Activated CD4-positive, alpha-beta T cell treated with anti-CD3 and anti-CD28 coated beads, Interleukin-2, amount 50 U/mL, for 16 hours (primary cell): Measurements from ENCODE around the gene PEDS1.
A peak's percentile ranks its signal among the peaks of the same experiment; 100 is the strongest.
"Not testable (repeated sequence)": the region's sequence is repeated elsewhere in the genome, so short reads cannot be mapped to it uniquely, and the experiment has no call there.

ENCODE experiments used
- DNase-seq: peaks from one replicate; pipeline ENCODE4 v3.0.0-alpha.2; 2020

PEDS1 gene

GRCh38 chr20:50111120-50111828 lies 42.2 kb downstream of the PEDS1 start:
- peak; percentile 87 for DNase-seq

DNA sequence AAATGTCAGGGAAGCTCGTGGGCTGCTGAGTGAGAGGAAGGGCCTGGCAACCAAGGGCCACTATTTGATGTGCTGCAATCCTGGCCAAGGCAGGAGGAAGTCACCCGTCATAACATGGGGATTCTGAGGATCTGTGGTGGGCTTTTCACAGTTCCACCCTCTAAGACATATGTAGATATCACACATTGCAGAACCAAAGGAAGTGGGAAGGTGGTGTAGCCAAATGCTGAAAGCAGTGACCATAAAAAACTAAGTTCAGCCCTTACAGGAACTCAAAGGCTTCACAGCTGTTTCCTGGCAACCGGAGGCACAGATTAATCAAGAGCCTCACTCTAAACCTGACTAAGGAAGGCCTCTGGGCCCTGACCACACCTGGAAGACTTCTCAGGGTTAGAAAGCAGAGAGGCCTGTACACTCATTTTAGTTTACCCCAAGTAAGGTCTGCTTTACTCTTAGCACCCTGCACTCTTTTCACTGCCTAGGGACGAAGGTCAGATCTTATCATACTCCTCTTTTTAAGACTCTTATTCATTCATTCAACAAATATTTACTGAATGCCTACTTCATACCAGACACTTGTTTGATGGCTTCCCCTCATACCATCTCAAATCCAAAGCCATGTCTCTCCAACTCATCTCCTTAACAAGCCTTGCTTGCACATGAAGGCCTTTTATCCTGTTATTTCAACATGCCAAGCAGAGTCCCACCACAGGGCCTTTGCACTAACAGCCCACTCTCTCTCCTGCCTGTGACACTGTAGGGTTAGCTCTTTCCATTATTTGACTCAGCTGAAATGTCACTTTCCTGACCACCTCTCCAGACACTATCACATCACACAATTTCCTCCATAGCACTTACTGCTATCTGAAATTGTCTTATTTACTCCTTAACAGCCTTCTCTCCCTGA lies 43.1 kb downstream of the PEDS1 start:
- peak; percentile 85 for DNase-seq

GRCh38 chr20:50108556-50109235 lies 44.8 kb downstream of the PEDS1 start:
- no peak for DNase-seq

- no peak for DNase-seq
Measured at GRCh38 chr20:50107796-50108331, 45.7 kb downstream of the PEDS1 start.

GRCh38 chr20:50107086-50107660 lies 46.4 kb downstream of the PEDS1 start:
- no peak for DNase-seq

DNA sequence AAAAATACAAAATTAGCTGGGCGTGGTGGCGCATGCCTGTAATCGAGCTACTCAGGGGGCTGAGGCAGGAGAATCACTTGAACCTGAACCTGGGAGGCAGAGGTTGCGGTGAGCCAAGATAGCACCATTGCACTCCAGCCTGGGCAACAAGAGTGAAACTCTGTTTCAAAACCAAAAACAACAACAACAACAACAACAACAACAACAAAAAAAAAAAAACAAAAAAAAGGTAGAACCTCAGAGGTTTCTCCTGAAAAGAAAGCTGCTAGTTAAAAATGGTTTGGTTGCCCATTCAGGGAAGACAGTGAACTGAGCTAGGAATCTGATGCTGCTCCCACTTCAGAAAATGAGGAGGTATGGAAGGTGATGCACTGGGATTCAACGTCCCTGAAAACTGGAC lies 46.9 kb downstream of the PEDS1 start:
- DNase-seq: not testable (repeated sequence)
